BLaER1 (cell line): Measurements from ENCODE around the gene CA9.

Experiments
- H3K27ac ChIP-seq: shearing (Covaris generic); formaldehyde crosslinking; 2 replicates; pipeline ENCODE4 v1.8.1; 2022
- H3K27me3 ChIP-seq: shearing (Covaris generic); formaldehyde crosslinking; 2 replicates; pipeline ENCODE4 v1.8.1; 2022
- H3K36me3 ChIP-seq: shearing (Covaris generic); formaldehyde crosslinking; 2 replicates; pipeline ENCODE4 v1.8.1; 2022
- H3K4me1 ChIP-seq: shearing (Covaris generic); formaldehyde crosslinking; 2 replicates; pipeline ENCODE4 v1.8.1; 2022
- H3K4me2 ChIP-seq: shearing (Covaris generic); formaldehyde crosslinking; 2 replicates; pipeline ENCODE4 v1.8.1; 2022
- H3K4me3 ChIP-seq: shearing (Covaris generic); formaldehyde crosslinking; 2 replicates; pipeline ENCODE4 v1.8.1; 2022
- H3K9ac ChIP-seq: shearing (Covaris generic); formaldehyde crosslinking; 2 replicates; pipeline ENCODE4 v1.8.1; 2022
- H3K9me3 ChIP-seq: shearing (Covaris generic); formaldehyde crosslinking; 2 replicates; pipeline ENCODE4 v1.8.1; 2022
- H4K20me1 ChIP-seq: shearing (Covaris generic); formaldehyde crosslinking; 2 replicates; pipeline ENCODE4 v1.8.1; 2022
- Cebpa-rat ChIP-seq: shearing (Covaris generic); IDR thresholded peaks from 2 replicates; pipeline ENCODE4 v1.8.1; 2022

CA9 gene

DNA sequence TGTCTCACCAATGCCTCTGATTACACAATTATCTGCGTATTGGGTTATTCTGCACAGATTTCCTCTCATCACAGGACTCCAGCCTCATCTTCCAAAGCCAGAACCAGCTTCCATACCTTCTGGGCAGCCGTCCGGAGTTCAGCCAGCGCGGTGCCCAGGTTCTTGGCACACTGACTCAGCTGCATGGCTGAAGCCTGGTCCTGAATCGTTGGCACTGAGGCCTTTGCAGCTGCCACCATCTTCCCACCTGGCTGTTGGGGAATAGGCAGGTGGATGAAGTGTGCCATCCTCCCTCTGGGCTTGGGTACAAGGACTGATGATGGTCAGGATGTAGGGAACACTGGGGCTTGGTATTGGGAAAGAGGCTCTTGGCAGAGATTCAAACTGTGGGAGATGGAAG lies 40.4 kb downstream of the CA9 start:
- Histone ChIP-seq H3K4me3 (no peak overlapping the region), H3K9me3 (no peaks in the 10 kb centered on the region), H3K36me3 (peaks cover 99% of the 10 kb centered on the region), H3K27me3 (no peaks in the 10 kb centered on the region), H3K27ac (no peak overlapping the region), H4K20me1 (peaks cover 35% of the 10 kb centered on the region), H3K9ac (no peak overlapping the region), H3K4me2 (no peak overlapping the region), H3K4me1 (peaks cover 25% of the 10 kb centered on the region)
- TF ChIP-seq Cebpa-rat: no peak

DNA sequence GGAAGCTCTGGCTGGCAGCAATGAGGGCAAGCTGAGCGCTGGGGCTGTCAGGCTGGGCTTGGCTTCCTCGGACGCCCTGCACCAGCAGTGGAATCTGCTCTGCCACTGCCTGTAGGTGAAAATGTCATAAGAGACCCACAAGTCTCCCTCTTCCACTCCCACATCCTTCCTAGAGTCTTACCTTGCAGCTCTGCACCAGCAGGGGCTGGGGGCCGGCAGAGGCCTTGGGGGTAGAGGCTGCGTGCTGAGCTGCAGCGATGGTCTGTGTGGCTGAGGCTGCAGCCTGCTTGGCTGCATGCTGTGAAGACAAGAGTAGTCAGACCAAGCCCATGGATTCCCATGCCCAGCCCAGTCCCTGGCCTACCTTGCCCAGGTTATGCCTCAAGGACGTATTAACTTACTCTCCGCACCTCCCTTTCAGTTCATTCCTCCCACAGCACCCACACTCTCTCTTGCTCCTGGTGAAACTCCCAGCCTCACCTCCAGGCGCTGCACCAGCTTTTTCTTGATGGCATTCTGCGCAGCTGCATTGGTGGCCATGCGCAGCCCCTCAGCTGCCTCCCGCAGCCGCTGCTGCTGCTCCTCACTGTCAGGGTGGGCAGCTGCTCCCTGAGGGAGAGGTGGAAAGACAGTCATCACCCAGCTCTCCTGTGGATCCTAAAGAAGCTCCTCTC lies 41.0 kb downstream of the CA9 start:
- Histone ChIP-seq H3K36me3 (peaks cover 98% of the 10 kb centered on the region), H3K4me2 (no peak overlapping the region), H3K9ac (no peak overlapping the region), H3K4me3 (no peak overlapping the region), H3K4me1 (peaks cover 31% of the 10 kb centered on the region), H3K27me3 (no peaks in the 10 kb centered on the region), H3K27ac (no peak overlapping the region), H4K20me1 (peaks cover 40% of the 10 kb centered on the region), H3K9me3 (no peaks in the 10 kb centered on the region)
- TF ChIP-seq Cebpa-rat: no peak

- Histone ChIP-seq H3K4me1 (peaks cover 39% of the 10 kb centered on the region), H3K9ac (no peak overlapping the region), H3K27ac (no peak overlapping the region), H3K4me3 (no peak overlapping the region), H3K9me3 (no peaks in the 10 kb centered on the region), H3K36me3 (peaks cover 98% of the 10 kb centered on the region), H3K4me2 (0 out of 2 replicates have a peak overlapping the region, but pooled peaks have one; percentile 2), H4K20me1 (peaks cover 52% of the 10 kb centered on the region), H3K27me3 (no peaks in the 10 kb centered on the region)
- no peak for TF ChIP-seq Cebpa-rat
Measured at GRCh38 chr9:35716230-35716629, 42.5 kb downstream of the CA9 start.

DNA sequence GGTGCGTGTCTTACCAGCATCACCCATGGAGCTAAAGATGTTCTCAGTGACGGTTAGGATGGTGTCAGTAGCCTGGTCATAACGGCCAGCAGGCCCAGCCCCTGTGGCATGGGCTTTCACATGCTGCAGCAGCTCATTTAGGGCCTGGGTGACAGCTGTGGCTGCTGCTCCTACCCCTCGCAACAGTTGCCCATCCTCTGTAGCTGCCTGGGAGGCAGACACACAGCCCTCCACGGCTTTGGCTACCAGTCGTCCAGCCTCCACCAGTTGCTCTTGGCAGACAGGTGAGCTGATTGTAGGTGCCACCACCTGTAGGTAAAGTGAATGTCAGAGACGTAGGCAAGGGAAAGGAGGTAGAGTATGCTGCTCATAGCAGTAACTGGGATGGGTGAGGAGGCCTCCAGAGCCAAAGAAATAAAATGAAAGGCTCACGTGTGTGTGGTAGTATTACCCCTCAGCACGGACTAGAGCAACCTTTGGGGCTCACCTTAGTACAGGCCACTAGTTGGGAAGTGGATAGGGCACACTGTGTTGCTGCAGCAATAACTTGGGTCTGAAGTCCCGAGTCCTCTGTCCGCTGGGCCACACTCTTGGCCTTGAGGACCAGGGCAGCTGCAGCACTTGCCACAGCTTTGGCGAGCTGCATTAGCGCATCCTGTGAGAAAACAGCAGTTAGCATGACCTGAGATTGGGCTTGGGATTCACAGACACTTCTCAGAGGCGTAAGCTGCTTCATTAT lies 43.6 kb downstream of the CA9 start:
- Histone ChIP-seq H4K20me1 (peaks cover 44% of the 10 kb centered on the region), H3K4me1 (peaks cover 39% of the 10 kb centered on the region), H3K9ac (no peak overlapping the region), H3K9me3 (no peaks in the 10 kb centered on the region), H3K27me3 (no peaks in the 10 kb centered on the region), H3K4me3 (no peak overlapping the region), H3K27ac (no peak overlapping the region), H3K4me2 (no peak overlapping the region), H3K36me3 (peaks cover 98% of the 10 kb centered on the region)
- no peak for TF ChIP-seq Cebpa-rat

- Histone ChIP-seq H3K4me3 (no peak overlapping the region), H3K36me3 (peaks cover 98% of the 10 kb centered on the region), H3K27me3 (no peaks in the 10 kb centered on the region), H3K9me3 (no peaks in the 10 kb centered on the region), H4K20me1 (peaks cover 49% of the 10 kb centered on the region), H3K27ac (no peak overlapping the region), H3K4me2 (peak overlapping the region; percentile 78), H3K4me1 (peaks cover 39% of the 10 kb centered on the region), H3K9ac (no peak overlapping the region)
- TF ChIP-seq Cebpa-rat: no peak
Measured at GRCh38 chr9:35718721-35719511, 45.2 kb downstream of the CA9 start.

- Histone ChIP-seq H4K20me1 (peaks cover 52% of the 10 kb centered on the region), H3K36me3 (peaks cover 98% of the 10 kb centered on the region), H3K4me1 (peaks cover 39% of the 10 kb centered on the region), H3K4me2 (peak overlapping the region; percentile 78), H3K9ac (no peak overlapping the region), H3K4me3 (no peak overlapping the region), H3K27ac (no peak overlapping the region), H3K27me3 (no peaks in the 10 kb centered on the region), H3K9me3 (no peaks in the 10 kb centered on the region)
- TF ChIP-seq Cebpa-rat: no peak
Measured at GRCh38 chr9:35719546-35719945, 45.8 kb downstream of the CA9 start.

DNA sequence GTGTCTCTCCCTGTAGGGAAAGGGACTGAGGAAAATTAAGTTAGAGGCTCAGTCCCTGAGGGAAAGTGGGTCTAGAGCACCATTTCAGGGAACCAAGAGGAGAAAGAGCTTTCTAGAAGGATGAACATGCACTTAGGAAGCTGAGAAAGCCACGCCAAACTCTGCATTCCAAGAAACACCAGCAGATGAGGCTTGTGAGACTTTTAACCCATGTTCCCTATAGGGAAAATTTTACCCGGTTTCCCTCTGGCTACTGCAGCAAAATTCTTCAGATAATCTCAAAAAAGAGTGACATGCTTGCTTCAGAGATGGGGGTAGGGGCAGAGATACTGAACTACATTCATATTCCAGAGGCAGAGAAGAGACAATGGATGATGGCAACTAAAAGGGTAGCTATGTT lies 49.7 kb downstream of the CA9 start:
- no peak overlapping the region for H3K27ac ChIP-seq
- no peak overlapping the region for H3K4me3 ChIP-seq
- peaks cover 71% of the 10 kb centered on the region for H4K20me1 ChIP-seq
- H3K4me1 ChIP-seq: peaks cover 46% of the 10 kb centered on the region
- no peaks in the 10 kb centered on the region for H3K27me3 ChIP-seq
- no peak overlapping the region for H3K4me2 ChIP-seq
- no peak for TF ChIP-seq Cebpa-rat
- H3K9ac ChIP-seq: no peak overlapping the region
- H3K36me3 ChIP-seq: peaks cover 80% of the 10 kb centered on the region
- no peaks in the 10 kb centered on the region for H3K9me3 ChIP-seq

- Histone ChIP-seq H4K20me1 (peaks cover 71% of the 10 kb centered on the region), H3K36me3 (peaks cover 75% of the 10 kb centered on the region), H3K4me3 (no peak overlapping the region), H3K27ac (no peak overlapping the region), H3K4me1 (peaks cover 46% of the 10 kb centered on the region), H3K4me2 (no peak overlapping the region), H3K27me3 (no peaks in the 10 kb centered on the region), H3K9ac (no peak overlapping the region), H3K9me3 (no peaks in the 10 kb centered on the region)
- TF ChIP-seq Cebpa-rat: no peak
Measured at GRCh38 chr9:35723908-35724307, 50.2 kb downstream of the CA9 start.

DNA sequence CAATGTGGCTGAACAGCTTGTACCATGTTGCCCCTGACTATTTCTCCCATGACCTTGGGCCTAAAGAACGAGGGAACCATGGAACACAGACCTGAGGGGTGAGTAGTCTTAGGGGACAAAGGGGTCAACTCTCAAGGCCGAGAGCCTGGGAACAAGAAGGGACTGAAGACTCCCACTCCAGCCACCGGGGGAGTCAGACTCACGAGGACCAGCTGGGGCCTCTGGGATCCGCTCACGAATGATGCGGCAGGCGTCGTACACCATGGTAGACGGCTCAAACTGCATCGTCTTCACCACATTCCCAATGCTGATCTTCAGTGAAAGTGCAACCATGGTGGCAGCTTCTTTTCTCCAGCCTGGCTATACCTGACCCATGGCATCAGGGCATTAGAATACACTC lies 51.6 kb downstream of the CA9 start:
- Histone ChIP-seq H4K20me1 (peaks cover 72% of the 10 kb centered on the region), H3K4me2 (no peak overlapping the region), H3K9ac (no peak overlapping the region), H3K4me1 (peaks cover 46% of the 10 kb centered on the region), H3K27me3 (no peaks in the 10 kb centered on the region), H3K27ac (no peak overlapping the region), H3K9me3 (no peaks in the 10 kb centered on the region), H3K4me3 (no peak overlapping the region), H3K36me3 (peaks cover 63% of the 10 kb centered on the region)
- no peak for TF ChIP-seq Cebpa-rat

- peaks cover 78% of the 10 kb centered on the region for H4K20me1 ChIP-seq
- no peak for TF ChIP-seq Cebpa-rat
- peak overlapping the region; percentile 71 for H3K9ac ChIP-seq
- peaks cover 47% of the 10 kb centered on the region for H3K36me3 ChIP-seq
- no peaks in the 10 kb centered on the region for H3K9me3 ChIP-seq
- H3K27ac ChIP-seq: peak overlapping the region; percentile 82
- peak overlapping the region; percentile 89 for H3K4me3 ChIP-seq
- H3K27me3 ChIP-seq: no peaks in the 10 kb centered on the region
- H3K4me2 ChIP-seq: peak overlapping the region; percentile 91
- peaks cover 54% of the 10 kb centered on the region for H3K4me1 ChIP-seq
Measured at GRCh38 chr9:35726931-35727330, 53.2 kb downstream of the CA9 start.
